GM18909 (cell line): ENCODE measurements around the gene BEST2.
A peak's percentile ranks its signal among the peaks of the same experiment; 100 is the strongest.
"Not testable (repeated sequence)": the region's sequence is repeated elsewhere in the genome, so short reads cannot be mapped to it uniquely, and the experiment has no call there.

Source experiments
- ATAC-seq: cut with Tn5 transposase; IDR thresholded peaks from one replicate; pipeline ENCODE4 v1.9.1; 2021; ENCODE audit warnings: mild to moderate bottlenecking; ENCODE audit not compliant: unreplicated experiment, poor library complexity

Gene BEST2

DNA sequence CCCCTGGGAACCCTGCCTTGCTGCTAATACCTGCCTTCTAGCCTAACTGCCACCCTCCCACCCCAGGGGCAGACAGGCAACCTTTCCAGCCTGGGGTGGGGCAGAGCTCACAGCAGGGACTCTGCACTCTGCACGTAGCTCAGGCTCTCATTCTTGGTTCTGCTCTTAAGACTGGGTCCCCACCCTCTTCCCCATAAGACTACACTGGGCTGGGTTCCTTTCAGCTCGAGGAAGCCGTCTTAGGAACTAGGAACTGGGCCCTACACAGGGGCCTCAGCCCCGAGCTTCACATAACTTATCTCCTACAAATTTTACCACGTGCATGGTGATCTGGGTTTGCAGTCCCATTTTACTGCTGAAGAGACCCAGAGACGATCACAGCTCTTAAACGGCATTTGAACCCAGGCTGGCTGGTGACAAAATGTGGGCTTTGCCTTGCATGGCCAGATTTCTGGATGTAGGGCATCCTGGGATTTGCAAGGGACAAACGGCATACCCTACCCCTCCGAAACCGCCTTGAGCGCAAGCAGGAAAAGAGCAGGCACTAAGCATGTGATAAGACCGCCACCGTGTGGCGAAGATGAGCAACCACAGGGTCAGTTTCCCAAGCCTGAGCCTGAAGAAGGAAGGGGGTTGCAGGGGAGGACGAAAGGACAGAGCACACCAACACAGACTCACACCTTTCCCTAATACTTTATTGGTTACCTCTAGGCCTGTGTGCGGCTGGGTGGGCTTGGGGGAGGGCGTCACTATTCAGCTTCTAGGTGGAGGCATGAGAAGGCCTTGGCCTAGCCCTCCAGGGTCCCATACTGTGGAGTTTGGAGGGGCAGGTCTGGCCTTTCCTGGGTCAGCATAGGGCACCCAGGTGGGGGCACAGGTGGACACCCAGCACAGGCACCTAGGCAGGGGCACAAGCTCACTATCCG, 44.8 kb downstream of the BEST2 start:
- ATAC-seq, result no peak

- no peak for ATAC-seq
Measured at GRCh38 chr19:12797141-12797587, 45.6 kb downstream of the BEST2 start.

- ATAC-seq, result not testable (repeated sequence)
Measured at GRCh38 chr19:12797607-12798006, 46.0 kb downstream of the BEST2 start.

DNA sequence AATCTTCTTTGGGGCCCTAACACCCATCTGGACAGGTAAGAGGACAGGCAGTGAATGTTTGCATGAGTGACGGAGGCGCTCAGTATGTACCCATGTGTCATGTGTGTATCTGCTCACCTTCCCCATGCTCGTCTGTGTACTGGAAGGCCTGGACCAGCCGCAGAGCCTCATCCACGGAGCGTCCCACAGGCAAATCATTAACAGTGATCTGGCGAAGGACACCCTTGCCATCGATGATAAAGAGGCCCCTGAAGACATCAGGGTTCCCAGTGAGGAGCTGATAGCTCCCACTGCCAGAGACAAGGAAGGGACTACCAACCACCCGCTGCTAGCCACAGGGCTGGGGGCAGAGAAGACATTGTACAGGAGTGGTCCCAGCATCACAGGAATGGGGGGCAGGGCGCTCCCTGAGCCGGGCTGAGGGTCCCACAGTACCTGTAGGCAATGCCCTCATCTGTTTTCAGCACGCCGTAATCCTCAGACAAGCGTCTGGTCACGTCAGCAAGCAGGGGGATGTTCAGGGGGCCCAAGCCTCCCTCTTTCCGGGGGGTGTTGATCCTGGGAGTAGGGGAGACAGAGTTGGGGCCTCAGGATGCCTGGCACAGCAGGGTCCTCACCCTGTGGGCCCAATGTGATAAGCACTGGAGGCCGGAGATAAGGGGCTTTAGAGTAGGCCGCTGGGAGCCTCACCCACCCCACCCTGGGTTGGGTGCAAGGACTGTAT, 48.3 kb downstream of the BEST2 start:
- ATAC-seq, result no peak

- no peak for ATAC-seq
Measured at GRCh38 chr19:12800466-12800770, 48.8 kb downstream of the BEST2 start.

GRCh38 chr19:12800923-12801465, 49.4 kb downstream of the BEST2 start:
- no peak for ATAC-seq

DNA sequence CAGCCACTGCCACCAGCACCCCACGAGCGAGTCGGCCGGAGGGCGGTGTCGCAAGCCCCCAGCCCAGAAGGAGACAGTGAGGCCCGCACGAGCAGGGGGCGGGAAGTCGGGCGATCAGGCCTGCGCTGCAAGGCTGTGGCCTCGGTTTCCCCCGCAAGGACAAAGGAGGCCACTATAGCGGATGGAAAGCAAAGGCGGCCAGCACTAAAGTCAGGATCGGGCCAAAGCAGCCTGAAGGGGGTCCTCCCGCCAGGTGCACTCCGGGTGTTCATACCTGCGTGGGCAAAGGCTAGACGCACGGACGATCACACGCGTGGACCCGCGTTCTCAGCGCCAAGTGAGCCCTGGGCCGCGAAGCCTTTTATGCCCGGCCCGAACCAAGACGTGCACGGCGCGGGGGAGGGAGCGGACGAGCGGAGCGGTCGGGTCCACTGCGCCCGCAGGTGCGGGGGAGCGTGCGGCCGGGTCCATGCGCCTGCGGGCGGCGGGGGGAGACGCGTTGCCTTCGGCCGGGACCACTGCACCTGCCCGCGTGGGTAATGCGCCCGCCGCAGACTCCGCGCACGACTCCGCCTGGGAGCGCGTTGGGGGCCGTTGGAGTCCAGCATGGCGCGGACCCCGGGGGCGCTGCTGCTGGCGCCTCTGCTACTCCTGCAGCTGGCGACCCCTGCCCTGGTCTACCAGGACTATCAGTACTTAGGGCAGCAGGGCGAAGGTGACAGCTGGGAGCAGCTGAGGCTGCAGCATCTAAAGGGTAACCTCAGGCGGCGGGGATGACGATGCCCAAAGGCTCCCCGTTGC, 50.1 kb downstream of the BEST2 start, which contains the start of the genes PRDX2 and THSD8:
TSS of gene PRDX2 (minus strand) at position 335 of the 801 bp plus-strand sequence. CDS start 539 bp downstream, outside the sequence.
TSS of gene THSD8 (plus strand) at position 604 of the 801 bp plus-strand sequence. CDS start at position 607, 3 bp downstream.
- ATAC-seq, result peak; percentile 48

- ATAC-seq, result no peak
Measured at GRCh38 chr19:12802267-12803106, 50.9 kb downstream of the BEST2 start.

DNA sequence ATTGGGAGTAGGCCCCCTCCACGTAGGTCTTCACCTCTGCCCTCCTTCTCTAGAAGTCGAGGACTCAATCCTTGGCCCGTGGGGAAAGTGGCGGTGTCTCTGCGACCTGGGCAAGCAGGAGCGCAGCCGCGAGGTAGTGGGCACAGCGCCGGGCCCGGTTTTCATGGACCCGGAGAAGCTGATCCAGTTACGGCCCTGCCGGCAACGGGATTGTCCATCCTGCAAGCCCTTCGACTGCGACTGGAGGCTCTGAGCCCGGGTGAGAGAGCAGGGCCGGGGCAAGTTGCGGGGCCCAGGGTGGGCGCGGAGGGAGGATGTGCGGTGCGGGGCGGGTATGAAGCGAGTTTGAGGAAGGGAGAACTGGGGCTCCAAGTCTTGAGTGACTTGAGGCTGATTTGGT, 52.5 kb downstream of the BEST2 start:
- no peak for ATAC-seq

GRCh38 chr19:12806242-12807081, 54.9 kb downstream of the BEST2 start, which contains the start of gene RNASEH2A:
TSS of gene RNASEH2A (plus strand) at chr19:12806584. CDS start at chr19:12806674, 90 bp downstream.
- ATAC-seq, result peak; percentile 79
